ENCODE results near the gene COL27A1.

Gene COL27A1

DNA sequence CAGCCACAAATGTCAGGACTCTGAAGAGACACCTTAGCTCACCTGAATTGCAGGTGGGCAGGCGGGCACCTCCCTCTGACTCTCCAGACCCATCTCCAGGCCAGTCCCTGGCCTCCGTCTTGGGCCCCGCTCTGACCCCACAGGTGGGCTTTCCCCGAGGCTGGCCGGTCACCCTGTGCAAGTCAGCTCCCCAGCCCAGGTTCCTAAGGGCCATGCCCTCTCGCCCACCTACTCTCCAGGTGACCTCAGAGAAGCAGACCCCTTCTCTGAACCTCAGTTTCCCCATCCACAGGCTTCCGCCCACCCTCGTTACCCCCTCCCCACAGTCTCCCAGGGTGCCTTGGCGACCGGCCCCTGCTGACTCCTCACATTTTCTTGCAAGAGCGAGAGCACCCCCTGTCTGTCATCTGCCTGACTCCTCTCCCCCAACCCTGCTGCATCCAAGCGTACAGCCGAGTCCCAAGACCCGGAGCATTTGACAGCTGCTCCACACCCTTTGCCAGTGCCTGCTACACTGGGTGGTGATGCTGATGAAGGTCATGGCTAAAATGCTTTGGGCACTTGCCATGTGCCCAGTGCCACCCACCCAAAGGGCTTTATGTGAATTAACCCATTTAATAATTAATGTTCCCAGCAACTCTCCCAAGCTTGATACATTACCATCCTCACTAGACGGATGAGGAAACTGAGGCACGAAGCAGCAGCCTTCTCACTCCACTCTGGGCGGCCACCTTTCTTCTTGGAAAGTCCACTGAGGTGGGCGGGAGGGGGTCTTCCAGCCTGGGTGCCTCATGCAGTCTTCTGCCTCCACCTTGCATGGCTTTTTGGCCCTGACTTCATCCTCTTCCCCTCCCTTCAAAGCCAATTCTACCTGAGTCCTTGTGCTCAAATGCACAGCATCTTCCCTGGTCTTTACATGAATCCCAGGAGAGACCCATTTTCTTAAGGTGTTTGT, 116.5 kb downstream of the COL27A1 start:
- DNase-seq (ENCODE audit: low read depth in 2 of 2), result no peak

DNA sequence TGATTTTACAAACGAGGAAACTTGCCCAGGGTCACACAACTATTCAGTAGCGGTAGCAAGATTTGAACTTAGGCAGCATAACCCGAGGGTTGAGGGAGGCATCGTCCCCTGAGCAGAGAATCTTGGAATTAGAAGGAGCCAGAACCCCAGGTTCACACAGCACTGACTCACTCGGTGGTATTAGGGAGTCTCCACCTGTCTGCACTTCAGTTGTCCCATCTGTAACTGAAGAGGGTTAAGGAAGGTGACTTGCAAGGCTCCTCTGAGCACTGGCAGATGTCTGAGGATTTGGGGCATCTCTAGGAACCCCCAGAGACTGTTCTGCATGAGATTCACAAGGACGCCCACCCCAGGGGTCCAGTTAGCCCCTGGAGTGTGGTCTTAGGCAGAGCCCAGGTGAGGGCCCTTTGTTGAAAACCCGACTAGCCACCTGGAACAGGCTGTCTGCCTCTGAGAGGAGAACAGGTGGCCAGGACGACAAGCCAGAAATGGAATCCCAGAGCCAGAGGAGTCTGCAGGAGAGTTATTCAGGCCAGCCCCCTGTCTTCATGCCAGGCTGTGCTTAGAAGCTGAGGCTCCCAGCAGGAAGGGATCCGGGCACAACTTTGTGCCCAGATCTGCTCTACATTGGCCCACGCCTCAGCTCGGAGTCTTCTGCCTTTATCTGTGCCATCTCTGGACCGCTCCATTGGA, 117.5 kb downstream of the COL27A1 start:
- DNase-seq (ENCODE audit: low read depth in 2 of 2), result no peak

DNA sequence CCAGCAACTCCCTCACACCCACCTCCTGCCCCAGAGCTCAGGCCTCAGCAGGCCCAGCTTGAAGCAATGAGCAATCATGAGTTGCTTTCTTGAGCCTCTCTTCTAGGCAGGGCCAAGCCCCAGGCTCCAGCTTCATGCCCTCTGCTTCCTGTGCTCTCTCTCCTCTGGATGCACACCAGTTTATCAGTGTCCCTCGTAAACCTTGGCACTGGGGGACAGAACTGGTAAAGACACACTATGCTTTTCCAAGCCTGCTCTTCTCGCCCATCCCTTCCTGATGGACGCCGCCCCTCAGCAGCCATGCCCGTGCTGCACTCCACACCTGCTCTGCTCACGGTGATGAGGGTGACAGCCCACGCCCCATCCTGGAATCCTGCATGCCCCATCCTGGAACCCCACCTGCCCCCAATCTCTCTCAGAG, 118.1 kb downstream of the COL27A1 start:
- no peak for DNase-seq (ENCODE audit: low read depth in 2 of 2)

GRCh38 chr9:114274217-114274616, 118.9 kb downstream of the COL27A1 start:
- no peak for DNase-seq (ENCODE audit: low read depth in 2 of 2)

DNA sequence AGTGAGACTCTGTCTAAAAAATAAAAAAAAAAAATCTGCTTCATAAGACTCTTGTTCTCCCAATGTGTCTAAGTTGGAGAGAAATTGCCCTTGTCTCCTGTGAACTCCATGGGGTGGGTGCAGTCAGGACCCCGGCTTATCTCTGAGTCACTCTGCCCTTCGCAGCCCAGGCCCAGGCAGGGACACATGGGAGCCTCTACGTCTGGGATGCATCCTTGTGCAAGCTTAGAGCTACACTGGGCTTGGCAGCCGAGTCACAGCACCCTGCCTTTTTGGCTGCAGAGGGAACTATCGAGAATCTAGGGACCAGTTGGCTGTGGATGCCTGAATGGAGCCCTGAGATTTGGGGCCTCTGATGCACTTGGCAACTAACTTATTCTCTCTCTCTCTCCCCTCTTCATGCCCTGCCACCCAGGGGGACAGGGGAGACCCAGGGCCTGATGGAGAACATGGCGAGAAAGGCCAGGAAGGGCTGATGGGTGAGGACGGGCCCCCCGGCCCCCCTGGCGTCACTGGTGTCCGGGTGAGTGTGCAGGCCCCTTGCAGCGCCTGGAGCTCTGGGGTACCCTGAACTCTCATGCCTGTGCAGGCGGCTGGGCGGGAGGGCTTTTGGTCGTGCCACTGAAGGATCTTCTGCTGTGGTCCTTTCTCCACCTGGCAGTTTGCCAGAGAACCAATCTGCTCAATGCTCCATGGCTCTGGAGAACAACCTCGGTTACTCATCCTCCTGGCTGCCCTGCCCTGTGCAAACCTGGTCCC, 120.1 kb downstream of the COL27A1 start:
- no peak for DNase-seq (ENCODE audit: low read depth in 2 of 2)

DNA sequence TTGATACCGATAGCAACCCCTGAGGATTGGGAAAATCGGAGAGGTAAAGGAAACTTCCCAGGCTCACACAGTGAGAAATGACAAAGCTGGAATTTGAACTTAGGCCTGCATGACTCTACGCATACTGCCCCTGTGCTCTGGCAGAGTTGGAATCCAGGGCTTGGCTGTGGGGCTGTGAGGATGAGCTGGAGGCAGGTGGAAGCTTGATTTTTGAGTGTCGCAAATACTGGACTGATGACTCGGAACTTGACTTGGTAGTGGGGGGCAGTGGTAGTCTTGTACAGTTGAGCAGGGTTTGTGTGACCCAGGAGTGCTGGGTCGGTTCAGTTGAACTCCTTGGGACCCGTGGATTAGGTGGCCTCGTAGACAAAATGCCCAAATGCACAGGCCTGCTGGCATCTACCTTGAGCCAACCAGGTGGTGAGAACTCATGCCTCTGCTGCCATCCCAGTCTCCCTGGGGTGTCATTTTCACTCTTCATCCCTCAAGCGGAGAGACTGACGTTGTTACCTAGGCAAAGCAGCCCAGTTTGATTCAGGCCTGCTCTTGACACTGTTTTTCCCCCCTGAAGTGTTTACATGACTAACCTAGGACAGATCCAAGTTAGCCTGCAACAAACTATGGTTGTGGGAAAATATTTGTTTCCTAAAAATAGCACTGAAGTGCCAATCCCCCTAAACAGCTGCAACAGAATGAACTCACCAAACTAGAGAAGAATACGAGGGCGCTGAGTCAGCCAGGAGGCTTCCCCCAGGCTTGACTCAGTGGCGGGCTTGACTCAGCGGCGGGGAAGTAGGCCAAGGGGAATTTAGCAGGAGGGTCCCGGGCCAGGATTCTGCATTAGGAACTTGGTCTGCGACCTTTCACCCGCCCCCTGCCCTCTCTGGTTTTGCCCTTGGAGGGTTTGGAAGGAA, 121.8 kb downstream of the COL27A1 start:
- no peak for DNase-seq (ENCODE audit: low read depth in 2 of 2)

GRCh38 chr9:114278356-114278755, 123.0 kb downstream of the COL27A1 start:
- DNase-seq (ENCODE audit: low read depth in 2 of 2), result no peak

GRCh38 chr9:114278881-114279570, 123.7 kb downstream of the COL27A1 start:
- no peak for DNase-seq (ENCODE audit: low read depth in 2 of 2)

DNA sequence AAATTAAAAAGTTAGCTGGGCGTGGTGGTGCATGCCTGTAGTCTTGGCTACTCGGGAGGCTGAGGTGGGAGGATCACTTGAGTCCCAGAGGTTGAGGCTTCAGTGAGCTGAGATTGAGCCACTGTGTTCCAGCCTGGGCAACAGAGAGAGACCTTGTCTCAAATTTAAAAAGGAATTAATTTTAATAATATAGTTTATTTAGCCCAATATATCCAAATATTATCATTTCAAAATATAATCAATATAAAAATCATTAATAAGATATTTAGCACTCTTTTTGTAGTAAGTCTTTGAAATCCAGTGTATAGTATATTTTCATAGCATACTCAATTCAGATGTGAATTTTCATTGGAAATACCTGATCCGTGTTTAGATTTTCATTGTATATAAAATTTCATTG, 124.4 kb downstream of the COL27A1 start:
- no peak for DNase-seq (ENCODE audit: low read depth in 2 of 2)

- no peak for DNase-seq (ENCODE audit: low read depth in 2 of 2)
Observed at GRCh38 chr9:114280636-114281472, 125.5 kb downstream of the COL27A1 start.

- no peak for DNase-seq (ENCODE audit: low read depth in 2 of 2)
Observed at GRCh38 chr9:114281473-114282103, 126.3 kb downstream of the COL27A1 start.

DNA sequence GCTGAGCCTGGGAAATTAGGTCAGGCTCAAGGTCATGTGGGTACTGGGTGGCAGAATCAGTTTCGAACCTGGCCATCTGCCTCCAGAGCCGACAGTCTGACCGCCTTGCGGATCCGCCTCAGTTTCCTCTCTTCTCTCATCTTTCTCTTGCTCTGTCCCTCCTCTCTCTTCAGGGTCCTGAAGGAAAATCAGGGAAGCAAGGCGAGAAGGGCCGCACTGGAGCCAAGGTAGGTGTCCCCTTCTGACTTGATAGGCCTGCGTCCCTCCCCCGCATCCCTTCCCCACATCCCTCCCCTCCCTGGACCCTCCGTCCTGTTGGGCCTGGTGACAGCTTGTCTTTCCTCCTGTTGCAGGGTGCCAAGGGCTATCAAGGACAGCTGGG, 126.8 kb downstream of the COL27A1 start:
- DNase-seq (ENCODE audit: low read depth in 2 of 2), result no peak

DNA sequence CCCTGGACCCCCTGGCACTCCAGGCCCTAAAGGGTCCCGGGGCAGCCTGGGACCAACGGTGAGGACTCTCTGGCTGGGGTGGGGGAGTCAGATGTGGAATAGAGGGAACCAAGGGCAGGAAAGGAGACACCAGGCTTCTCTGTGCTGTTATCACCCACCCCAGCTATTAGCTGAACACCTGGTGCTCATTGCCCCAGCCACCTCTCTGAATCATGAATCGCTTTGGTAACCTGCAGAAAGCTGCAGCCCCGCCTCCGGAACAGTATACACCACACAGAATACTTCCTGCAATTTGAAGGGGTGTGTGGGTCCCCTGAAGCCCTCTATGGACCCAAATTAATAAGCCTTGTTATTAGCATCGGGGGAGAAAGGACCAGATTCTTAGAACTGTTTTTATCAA, 127.2 kb downstream of the COL27A1 start:
- no peak for DNase-seq (ENCODE audit: low read depth in 2 of 2)

DNA sequence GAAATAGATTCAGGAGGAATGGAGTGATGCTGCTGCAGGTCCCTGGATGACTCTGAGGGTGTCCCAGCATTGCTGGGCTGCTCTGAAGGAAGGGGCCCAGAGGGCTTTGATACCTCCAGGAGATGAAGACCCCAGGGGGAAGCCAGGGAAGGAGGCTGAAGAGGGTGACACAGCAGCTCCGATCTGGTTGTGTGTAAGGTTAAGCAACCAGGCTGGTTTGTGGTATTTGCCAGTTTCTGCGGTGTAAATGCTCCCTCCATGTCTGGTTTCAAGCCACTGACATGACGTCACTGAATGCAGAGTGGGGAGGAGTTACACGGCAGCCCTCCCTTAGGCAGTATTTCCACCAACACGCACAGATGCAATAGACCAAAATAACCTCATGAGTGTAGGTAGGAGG, 127.6 kb downstream of the COL27A1 start:
- no peak for DNase-seq (ENCODE audit: low read depth in 2 of 2)

DNA sequence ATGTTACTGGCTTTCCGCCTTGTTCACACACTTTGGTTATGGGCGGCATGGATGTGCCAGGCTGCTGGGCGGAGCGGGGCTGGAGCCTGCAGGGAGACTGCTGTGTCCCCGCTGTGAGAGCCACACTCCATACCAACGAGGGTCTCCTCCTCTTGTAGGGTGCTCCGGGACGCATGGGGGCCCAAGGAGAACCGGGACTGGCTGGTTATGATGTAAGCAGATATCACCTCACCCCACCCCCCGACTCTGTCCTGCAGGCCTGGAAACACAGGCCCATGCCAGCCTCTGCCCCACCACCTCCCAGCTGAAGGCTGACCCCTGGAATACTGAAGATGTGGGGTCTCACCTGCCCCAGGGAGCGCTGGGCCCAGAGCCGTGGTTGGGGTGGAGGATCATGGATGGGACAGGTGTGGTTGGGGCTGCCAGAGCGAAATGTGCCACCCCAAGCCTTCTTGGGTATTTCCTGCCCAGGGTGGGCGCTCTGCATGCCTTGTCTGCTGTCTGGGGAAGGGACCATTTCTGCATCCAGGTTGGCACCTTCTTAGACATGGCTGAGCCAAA, 128.3 kb downstream of the COL27A1 start:
- no peak for DNase-seq (ENCODE audit: low read depth in 2 of 2)

GRCh38 chr9:114284316-114285060, 129.2 kb downstream of the COL27A1 start:
- no peak for DNase-seq (ENCODE audit: low read depth in 2 of 2)

DNA sequence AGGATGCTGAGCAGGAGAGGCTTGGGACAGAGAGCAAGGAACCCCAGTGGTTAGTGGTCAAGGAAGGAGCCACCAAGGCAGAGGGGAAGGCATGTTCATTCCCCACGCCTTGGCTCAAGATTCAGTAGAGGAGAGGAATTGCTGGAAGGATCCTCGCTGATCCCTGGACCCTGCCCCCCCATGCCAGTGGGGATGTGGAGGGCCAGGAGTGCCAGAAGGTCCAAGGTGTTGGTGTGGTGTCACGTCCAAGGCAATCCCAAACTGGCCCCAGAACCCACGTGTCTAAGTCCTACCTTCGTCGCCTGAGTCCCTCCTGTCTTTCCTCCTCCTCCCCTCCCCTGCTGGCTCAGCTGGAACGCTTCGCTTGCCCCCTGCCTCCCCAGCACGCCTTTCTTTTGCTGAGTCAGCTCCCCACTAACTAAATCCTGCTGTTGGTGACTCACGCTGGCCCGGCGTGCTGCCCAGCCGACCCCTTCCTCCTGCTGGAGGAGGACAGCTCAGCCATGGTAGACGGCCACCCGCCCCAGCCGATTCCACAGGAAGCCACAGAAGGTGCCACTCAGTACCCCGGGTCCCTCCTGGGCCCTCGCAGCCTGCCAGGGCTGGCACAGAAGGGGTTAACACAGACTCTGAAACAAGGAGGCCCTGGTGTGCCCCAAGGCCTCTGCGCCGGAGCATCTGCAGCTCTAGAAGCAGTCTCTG, 130.0 kb downstream of the COL27A1 start:
- no peak for DNase-seq (ENCODE audit: low read depth in 2 of 2)
